SK-N-SH (cell line): Measurements from ENCODE around the gene CHCHD3. TPM values are rescaled to one million over a fixed set of nuclear protein-coding genes. Genes with fewer than 3 reads are reported as not detected.

Experiments
- CTCF ChIA-PET: fragments of 300-600, 350-600 bp; formaldehyde crosslinking; extraction: SDS; loops from one replicate; lab custom pipeline; 2021; lab: Yijun Ruan, JAX
- POLR2A ChIA-PET: fragments of 350-600 bp; sonication (Branson Sonifier 250); formaldehyde crosslinking; extraction: SDS; loops from one replicate; lab custom pipeline; 2020; ENCODE audit warnings: antibody characterized with exemption, inconsistent platforms; lab: Yijun Ruan, JAX
- DNase-seq: peaks from one replicate; pipeline ENCODE4 v3.0.0; 2012
- H2AFZ ChIP-seq: fragments of 200-600 bp; sonication (generic); 2 replicates; pipeline ENCODE4 v1.8.1; 2016; ENCODE audit warnings: antibody characterized with exemption, mild to moderate bottlenecking, low read depth
- H3F3A ChIP-seq: fragments of 200-600 bp; sonication (generic); replicated peaks from 2 replicates; pipeline ENCODE3; 2016; ENCODE audit warnings: antibody characterized with exemption, mild to moderate bottlenecking; ENCODE audit not compliant: insufficient read depth
- H3K27ac ChIP-seq, 2 experiments: fragments of 200-500 bp in 1 of 2; fragments of 200-600 bp in 1 of 2; sonication (Bioruptor generic) in 1 of 2; sonication (generic), shearing (Covaris generic) in 1 of 2; 2 replicates each; pipeline versions ENCODE4 v1.5.1 to v1.6.1; 2014 to 2016; ENCODE audit warnings: low read depth in 2 of 2, inconsistent platforms in 1 of 2, low read length in 1 of 2, mild to moderate bottlenecking in 1 of 2, mixed read lengths in 1 of 2
- H3K27me3 ChIP-seq: fragments of 200-600 bp; sonication (generic), shearing (Covaris generic); 2 replicates; pipeline ENCODE4 v1.6.1; 2016; ENCODE audit warnings: mixed run types; ENCODE audit not compliant: insufficient read depth
- H3K36me3 ChIP-seq, 2 experiments: fragments of 200-500 bp in 1 of 2; fragments of 200-600 bp in 1 of 2; sonication (Bioruptor generic) in 1 of 2; sonication (generic) in 1 of 2; replicated peaks in 1 of 2; 2 replicates each; pipeline versions ENCODE3 to v1.5.1; 2014 to 2016; ENCODE audit warnings: low read length in 1 of 2, mild to moderate bottlenecking in 1 of 2; ENCODE audit not compliant: insufficient read depth in 2 of 2, control insufficient read depth in 1 of 2
- H3K4me1 ChIP-seq, 2 experiments: fragments of 200-500 bp in 1 of 2; fragments of 200-600 bp in 1 of 2; sonication (Bioruptor generic) in 1 of 2; sonication (generic), shearing (Covaris generic) in 1 of 2; 2 replicates each; pipeline versions ENCODE4 v1.5.1 to v1.6.1; 2014 to 2016; ENCODE audit warnings: low read depth in 1 of 2, low read length in 1 of 2, mixed run types in 1 of 2; ENCODE audit not compliant: insufficient read depth in 2 of 2, control insufficient read depth in 1 of 2
- H3K4me2 ChIP-seq: fragments of 200-600 bp; sonication (generic), shearing (Covaris generic); 2 replicates; pipeline ENCODE4 v1.6.1; 2017; ENCODE audit warnings: mixed run types
- H3K4me3 ChIP-seq, 2 experiments: fragments of 200-500 bp in 1 of 2; fragments of 200-600 bp in 1 of 2; sonication (Bioruptor generic) in 1 of 2; sonication (generic), shearing (Covaris generic) in 1 of 2; 2 replicates each; pipeline versions ENCODE4 v1.5.1 to v1.8.1; 2014 to 2016; ENCODE audit warnings: low read depth in 2 of 2, inconsistent platforms in 1 of 2, low read length in 1 of 2, mild to moderate bottlenecking in 1 of 2, mixed read lengths in 1 of 2, moderate library complexity in 1 of 2
- H3K79me2 ChIP-seq: fragments of 200-600 bp; sonication (generic); 2 replicates; pipeline ENCODE4 v1.8.1; 2017; ENCODE audit warnings: mild to moderate bottlenecking; ENCODE audit not compliant: insufficient read depth
- H3K9ac ChIP-seq: fragments of 200-600 bp; sonication (generic); 2 replicates; pipeline ENCODE4 v1.6.1; 2017; ENCODE audit warnings: mixed run types
- H3K9me2 ChIP-seq: fragments of 200-600 bp; sonication (generic); 2 replicates; pipeline ENCODE4 v1.6.1; 2017; ENCODE audit warnings: mixed run types
- H3K9me3 ChIP-seq: fragments of 200-600 bp; sonication (generic); 2 replicates; pipeline ENCODE4 v1.6.1; 2017; ENCODE audit warnings: mixed run types, mild to moderate bottlenecking, moderate library complexity
- H4K20me1 ChIP-seq: fragments of 200-600 bp; sonication (generic); 2 replicates; pipeline ENCODE4 v1.6.1; 2017; ENCODE audit warnings: mild to moderate bottlenecking, mixed run types; ENCODE audit not compliant: insufficient read depth
- EZH2phosphoT487 ChIP-seq: fragments of 200-600 bp; sonication (generic); IDR thresholded peaks from 2 replicates; pipeline ENCODE4 v1.6.1; 2017; ENCODE audit warnings: low read depth, mixed run types, mild to moderate bottlenecking, antibody characterized with exemption, moderate library complexity, borderline replicate concordance
- FOXJ3 ChIP-seq: sonication (generic); formaldehyde crosslinking; IDR thresholded peaks from 2 replicates; pipeline ENCODE4 v1.5.1; 2020; ENCODE audit warnings: mild to moderate bottlenecking, missing genetic modification reagents
- GABPA ChIP-seq: IDR thresholded peaks from 2 replicates; pipeline ENCODE4 v1.4.0; 2012; ENCODE audit warnings: low read depth, mild to moderate bottlenecking
- GATA2 ChIP-seq: sonication (generic); formaldehyde crosslinking; IDR thresholded peaks from 2 replicates; pipeline ENCODE4 v1.5.0; 2020; ENCODE audit warnings: mild to moderate bottlenecking, missing genetic modification reagents
- IRF3 ChIP-seq: fragments of 150-350 bp; IDR thresholded peaks from 2 replicates; pipeline ENCODE4 v1.6.1; 2016; ENCODE audit warnings: mild to moderate bottlenecking, low read depth, low read length
- MAX ChIP-seq: IDR thresholded peaks from 2 replicates; pipeline ENCODE4 v1.4.0; 2012; ENCODE audit warnings: low read depth
- MEF2A ChIP-seq: IDR thresholded peaks from 2 replicates; pipeline ENCODE4 v1.4.0; 2012; ENCODE audit warnings: low read depth, borderline replicate concordance
- POLR2AphosphoS5 ChIP-seq: IDR thresholded peaks from 2 replicates; pipeline ENCODE4 v1.6.1; 2012; ENCODE audit warnings: low read depth, low read length
- RAD21 ChIP-seq: IDR thresholded peaks from 2 replicates; pipeline ENCODE4 v1.6.1; 2012; ENCODE audit warnings: mild to moderate bottlenecking, low read length
- RCOR1 ChIP-seq: fragments of 150-350 bp; IDR thresholded peaks from 2 replicates; pipeline ENCODE4 v1.6.1; 2017; ENCODE audit warnings: antibody characterized with exemption, low read length
- RFX5 ChIP-seq: IDR thresholded peaks from 2 replicates; pipeline ENCODE4 v1.6.1; 2012; ENCODE audit warnings: mild to moderate bottlenecking, improper control_type of control experiment, low read length
- RXRA ChIP-seq: IDR thresholded peaks from 2 replicates; pipeline ENCODE4 v1.4.0; 2012; ENCODE audit warnings: low read depth, mild to moderate bottlenecking, borderline replicate concordance
- SIN3A ChIP-seq: IDR thresholded peaks from 2 replicates; pipeline ENCODE4 v1.6.1; 2012; ENCODE audit warnings: low read depth, mild to moderate bottlenecking, low read length, moderate library complexity, borderline replicate concordance
- SMC3 ChIP-seq: IDR thresholded peaks from 2 replicates; pipeline ENCODE4 v1.6.1; 2012; ENCODE audit warnings: low read depth, low read length, improper control_type of control experiment
- TAF1 ChIP-seq: IDR thresholded peaks from 2 replicates; pipeline ENCODE4 v1.6.1; 2012; ENCODE audit warnings: low read depth, mild to moderate bottlenecking, low read length, moderate library complexity, borderline replicate concordance
- TCF12 ChIP-seq: IDR thresholded peaks from 2 replicates; pipeline ENCODE4 v1.4.0; 2012
- TEAD4 ChIP-seq: IDR thresholded peaks from 2 replicates; pipeline ENCODE4 v1.4.0; 2012; ENCODE audit warnings: mild to moderate bottlenecking, borderline replicate concordance; ENCODE audit not compliant: insufficient read depth
- USF1 ChIP-seq: IDR thresholded peaks from 2 replicates; pipeline ENCODE4 v1.4.0; 2012; ENCODE audit warnings: low read depth, borderline replicate concordance
- YY1 ChIP-seq: IDR thresholded peaks from 2 replicates; pipeline ENCODE4 v1.4.0; 2012; ENCODE audit warnings: low read depth, mild to moderate bottlenecking
- WGBS: methylation state at CpG from one replicate; pipeline ENCODE4 v1.1.6; 2017; ENCODE audit warnings: low lambda C conversion rate; 5-methylcytosine and 5-hydroxymethylcytosine counted together
- polyA plus RNA-seq, 3 experiments: library from polyadenylated mRNA; depleted of rRNA; stranded (reverse); fragments of >200 nt; gene quantifications; 2 replicates each; pipeline ENCODE4 v1.2.3, GENCODE V29; 2012
- TF ChIP-seq, protein P1 (sequence below): fragments of 200-600 bp; sonication (generic); IDR thresholded peaks from 2 replicates; pipeline ENCODE4 v1.6.1; 2017; ENCODE audit warnings: antibody characterized with exemption, mild to moderate bottlenecking, moderate library complexity

CHCHD3 gene
- polyA plus RNA-seq, 1 of the 3 experiments (the other 2 are of a cell fraction), result 97.1 TPM

- CTCF ChIA-PET, result no interaction called here
Measured at GRCh38 chr7:133019590-133019989, 62.3 kb downstream of the CHCHD3 start.

More at GRCh38 chr7:133019590-133019989, 62.3 kb downstream of the CHCHD3 start:
- H3K79me2 ChIP-seq, result peaks cover 23% of the 10 kb centered on the region
- no peaks in the 10 kb centered on the region for H3K9me2 ChIP-seq
- no peak overlapping the region for H2AFZ ChIP-seq
- no peaks in the 10 kb centered on the region for H3K9me3 ChIP-seq
- H3F3A ChIP-seq, result peaks cover 7% of the 10 kb centered on the region
- 98% methylated on average over 2 of the region's 2 CpGs for WGBS
- POLR2A ChIA-PET, result no interaction called here
- peaks cover 0 to 17% of the 10 kb centered on the region in 2 experiments; a peak in 2 of 4 replicates for H3K4me1 ChIP-seq
- DNase-seq, result no peak
- no peaks in the 10 kb centered on the region for H3K27me3 ChIP-seq
- H3K36me3 ChIP-seq, result peaks cover 21 to 35% of the 10 kb centered on the region in 2 experiments
- H4K20me1 ChIP-seq, result no peaks in the 10 kb centered on the region; the same call in 1 of the 2 replicates
- H3K4me3 ChIP-seq, result no peak overlapping the region
- TF ChIP-seq GATA2 (CRISPR knock-in tag), result no peak
- TF ChIP-seq SMC3, result no peak
- TF ChIP-seq, protein P1, sequence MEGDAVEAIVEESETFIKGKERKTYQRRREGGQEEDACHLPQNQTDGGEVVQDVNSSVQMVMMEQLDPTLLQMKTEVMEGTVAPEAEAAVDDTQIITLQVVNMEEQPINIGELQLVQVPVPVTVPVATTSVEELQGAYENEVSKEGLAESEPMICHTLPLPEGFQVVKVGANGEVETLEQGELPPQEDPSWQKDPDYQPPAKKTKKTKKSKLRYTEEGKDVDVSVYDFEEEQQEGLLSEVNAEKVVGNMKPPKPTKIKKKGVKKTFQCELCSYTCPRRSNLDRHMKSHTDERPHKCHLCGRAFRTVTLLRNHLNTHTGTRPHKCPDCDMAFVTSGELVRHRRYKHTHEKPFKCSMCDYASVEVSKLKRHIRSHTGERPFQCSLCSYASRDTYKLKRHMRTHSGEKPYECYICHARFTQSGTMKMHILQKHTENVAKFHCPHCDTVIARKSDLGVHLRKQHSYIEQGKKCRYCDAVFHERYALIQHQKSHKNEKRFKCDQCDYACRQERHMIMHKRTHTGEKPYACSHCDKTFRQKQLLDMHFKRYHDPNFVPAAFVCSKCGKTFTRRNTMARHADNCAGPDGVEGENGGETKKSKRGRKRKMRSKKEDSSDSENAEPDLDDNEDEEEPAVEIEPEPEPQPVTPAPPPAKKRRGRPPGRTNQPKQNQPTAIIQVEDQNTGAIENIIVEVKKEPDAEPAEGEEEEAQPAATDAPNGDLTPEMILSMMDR, result no peak
- no peak for TF ChIP-seq SIN3A
- TF ChIP-seq POLR2AphosphoS5, result no peak
- no peak for TF ChIP-seq GABPA
- no peak for TF ChIP-seq TAF1
- TF ChIP-seq RAD21, result no peak
- no peak for TF ChIP-seq MEF2A
- no peak for TF ChIP-seq MAX
- no peak for TF ChIP-seq RFX5
- no peak for TF ChIP-seq TCF12
- no peak for TF ChIP-seq EZH2phosphoT487
- no peak for TF ChIP-seq TEAD4
- no peak for TF ChIP-seq RCOR1
- TF ChIP-seq YY1, result no peak
- no peak for TF ChIP-seq IRF3
- no peak for TF ChIP-seq RXRA
- no peak for TF ChIP-seq FOXJ3 (CRISPR knock-in tag)
- TF ChIP-seq USF1, result no peak
- no peak overlapping the region for H3K4me2 ChIP-seq
- no peak overlapping the region for H3K27ac ChIP-seq
- no peak overlapping the region for H3K9ac ChIP-seq
